ENCODE data around the gene LRRFIP1.

DNA sequence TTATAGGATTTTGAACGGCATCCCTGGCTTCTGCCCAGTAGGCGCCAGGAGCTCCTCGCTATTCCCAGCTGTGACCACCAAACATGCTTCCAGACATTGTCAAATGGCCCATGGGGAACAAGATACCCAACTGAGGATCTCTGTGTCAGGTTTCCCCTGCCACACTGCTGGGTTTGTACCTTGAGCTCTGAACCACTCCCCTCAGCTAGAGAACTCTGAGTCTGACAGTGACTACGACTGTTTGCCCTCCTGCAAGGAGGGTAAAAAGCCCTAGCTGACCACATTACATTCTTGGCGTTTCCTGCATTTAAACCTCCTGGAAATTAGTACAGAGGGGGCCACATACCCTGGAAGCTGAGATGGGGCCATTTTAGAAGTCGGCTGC, 12.4 kb downstream of the LRRFIP1 start:
- no peak for TF ChIP-seq CTCF (IDR thresholded peaks at IDR 0.05; ENCODE audit: poor library complexity, severe bottlenecking)
- TF ChIP-seq EZH2 (IDR thresholded peaks at IDR 0.05; ENCODE audit: borderline replicate concordance, insufficient read depth, low read length, poor library complexity, severe bottlenecking), result no peak
- no peak for TF ChIP-seq EP300 (conservative IDR thresholded peaks at IDR 0.05; ENCODE audit: poor library complexity, severe bottlenecking)
- no peak for TF ChIP-seq POLR2AphosphoS5 (IDR thresholded peaks at IDR 0.05)
- TF ChIP-seq REST (IDR thresholded peaks at IDR 0.05; ENCODE audit: borderline replicate concordance), result no peak
